ENCODE data around the gene DGKQ. TPM values are rescaled to one million over a fixed set of nuclear protein-coding genes. Genes with fewer than 3 reads are reported as not detected.
A peak's percentile ranks its signal among the peaks of the same experiment; 100 is the strongest.

DGKQ gene
- total and polyA plus RNA-seq, 9 of the 15 experiments (the other 6 are each of a cell fraction or from before 2014, with no cell fraction given): 0.17 to 22.0 (median 5.6) TPM

- TF ChIP-seq CHAMP1 (IDR thresholded peaks at IDR 0.05) (no peak), KLF13 (tag; IDR thresholded peaks at IDR 0.05; ENCODE audit: borderline replicate concordance, low read depth) (no peak), NCOA4 (IDR thresholded peaks at IDR 0.05; ENCODE audit: partially characterized antibody) (no peak), RAD21 (CRISPR knock-in tag; conservative IDR thresholded peaks at IDR 0.05 in 1 of 2, IDR thresholded peaks at IDR 0.05 in 1 of 2) (peak in 1 of 2 experiments; percentile 2; a peak in 1 of 4 replicates), ARNT (IDR thresholded peaks at IDR 0.05) (no peak), NR0B1 (IDR thresholded peaks at IDR 0.05; ENCODE audit: partially characterized antibody) (no peak), ZSCAN29 (IDR thresholded peaks at IDR 0.05) (no peak), TAF1 (IDR thresholded peaks at IDR 0.05; ENCODE audit: control insufficient read depth, extremely low read depth, insufficient read depth, low read length, severe bottlenecking) (no peak), CBX5 (IDR thresholded peaks at IDR 0.05; ENCODE audit: borderline replicate concordance, low read depth) (no peak), SNAPC5 (CRISPR knock-in tag; IDR thresholded peaks at IDR 0.05) (no peak), ZNF561 (CRISPR knock-in tag; conservative IDR thresholded peaks at IDR 0.05) (0 out of 2 replicates have a peak, but pooled peaks have one; percentile 10), CLOCK (CRISPR knock-in tag; IDR thresholded peaks at IDR 0.05; ENCODE audit: borderline replicate concordance) (no peak), SP2 (IDR thresholded peaks at IDR 0.05; ENCODE audit: extremely low read depth, low read depth, low read length, poor library complexity, severe bottlenecking) (no peak), TRIM24 (IDR thresholded peaks at IDR 0.05) (no peak), ZBTB7A (IDR thresholded peaks at IDR 0.05; ENCODE audit: borderline replicate concordance, control insufficient read depth, low read depth, low read length) (peak; percentile 39; the same call in 1 of the 2 replicates), XRCC4 (IDR thresholded peaks at IDR 0.05; ENCODE audit: extremely low read depth, insufficient read depth, insufficient read length) (no peak), ZSCAN32 (CRISPR knock-in tag; IDR thresholded peaks at IDR 0.05) (no peak), SRSF1 (IDR thresholded peaks at IDR 0.05; ENCODE audit: low read depth, low read length) (no peak)
- TF ChIP-seq, protein P1, sequence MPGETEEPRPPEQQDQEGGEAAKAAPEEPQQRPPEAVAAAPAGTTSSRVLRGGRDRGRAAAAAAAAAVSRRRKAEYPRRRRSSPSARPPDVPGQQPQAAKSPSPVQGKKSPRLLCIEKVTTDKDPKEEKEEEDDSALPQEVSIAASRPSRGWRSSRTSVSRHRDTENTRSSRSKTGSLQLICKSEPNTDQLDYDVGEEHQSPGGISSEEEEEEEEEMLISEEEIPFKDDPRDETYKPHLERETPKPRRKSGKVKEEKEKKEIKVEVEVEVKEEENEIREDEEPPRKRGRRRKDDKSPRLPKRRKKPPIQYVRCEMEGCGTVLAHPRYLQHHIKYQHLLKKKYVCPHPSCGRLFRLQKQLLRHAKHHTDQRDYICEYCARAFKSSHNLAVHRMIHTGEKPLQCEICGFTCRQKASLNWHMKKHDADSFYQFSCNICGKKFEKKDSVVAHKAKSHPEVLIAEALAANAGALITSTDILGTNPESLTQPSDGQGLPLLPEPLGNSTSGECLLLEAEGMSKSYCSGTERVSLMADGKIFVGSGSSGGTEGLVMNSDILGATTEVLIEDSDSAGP (CRISPR knock-in tag; IDR thresholded peaks at IDR 0.05): no peak
Measured at GRCh38 chr4:995311-996026, 22.1 kb upstream of the DGKQ start (continued).
